Measurements from ENCODE around the gene ETV3.

- TF ChIP-seq CTCF (IDR thresholded peaks at IDR 0.05; ENCODE audit: low read depth, low read length) (no peak), POLR2A (IDR thresholded peaks at IDR 0.05; ENCODE audit: extremely low read depth, insufficient read length) (no peak)
Observed at GRCh38 chr1:157154940-157155514, 16.8 kb upstream of the ETV3 start.

All from NB4 (cell line).